DND-41 (cell line): ENCODE data around the gene PFDN1.

ENCODE experiments used
- CTCF ChIP-seq: IDR thresholded peaks from 2 replicates; pipeline ENCODE4 v1.5.1; 2012; ENCODE audit warnings: borderline replicate concordance, low read length, moderate library complexity, mild to moderate bottlenecking; ENCODE audit not compliant: poor library complexity, severe bottlenecking; ENCODE audit errors: extremely low read depth
- EZH2 ChIP-seq: IDR thresholded peaks from 3 replicates; pipeline ENCODE4 v1.6.1; 2012; ENCODE audit warnings: borderline replicate concordance, low read depth, mild to moderate bottlenecking, moderate library complexity, low read length, inconsistent platforms; ENCODE audit not compliant: severe bottlenecking

GRCh38 chr5:140265845-140266244 is 37.1 kb downstream of the PFDN1 start:
- TF ChIP-seq CTCF (no peak), EZH2 (no peak)
